Stimulated activated CD4-positive, alpha-beta T cell treated with anti-CD3 and anti-CD28 coated beads, Interleukin-1b, Interleukin-23, amount 100 ng/mL, for 48 hours (primary cell): Measurements from ENCODE around the gene ARHGAP23.
A peak's percentile ranks its signal among the peaks of the same experiment; 100 is the strongest.
"Not testable (repeated sequence)": the region's sequence is repeated elsewhere in the genome, so short reads cannot be mapped to it uniquely, and the experiment has no call there.

Experiments used
- DNase-seq: peaks from one replicate; pipeline ENCODE4 v3.0.0-alpha.2; 2020

ARHGAP23 gene

DNA sequence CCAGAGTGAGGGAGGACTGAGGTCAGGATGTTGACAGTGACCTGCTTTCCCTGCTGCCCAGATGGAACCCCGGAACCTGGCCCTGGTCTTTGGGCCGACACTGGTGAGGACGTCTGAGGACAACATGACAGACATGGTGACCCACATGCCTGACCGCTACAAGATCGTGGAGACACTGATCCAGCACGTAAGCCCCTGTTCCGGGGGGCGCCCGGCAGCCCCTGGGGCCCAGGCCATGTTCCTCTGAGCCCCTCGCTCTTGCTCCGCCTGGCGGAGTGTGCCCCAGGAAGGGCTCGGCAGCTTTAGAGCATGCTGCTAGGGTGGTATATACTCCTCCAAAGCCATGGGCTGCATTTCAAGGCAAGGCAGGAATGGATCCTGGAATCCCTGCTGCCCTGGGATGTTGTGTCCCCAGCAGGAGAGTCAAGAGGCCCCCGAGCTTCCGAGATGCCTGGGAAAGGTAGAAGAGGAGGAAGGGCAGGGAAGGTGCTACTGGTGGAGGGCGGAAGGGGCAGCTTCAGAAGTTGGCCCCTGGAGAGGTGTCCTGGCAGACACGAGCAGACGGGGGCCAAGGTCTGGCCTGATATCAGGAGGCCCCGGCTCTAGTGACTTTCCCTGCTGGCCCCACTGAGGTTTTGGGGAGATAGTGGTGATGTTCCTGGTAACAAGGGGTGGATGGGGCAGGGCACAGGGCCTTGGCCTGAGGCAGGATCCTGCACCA lies 63.2 kb downstream of the ARHGAP23 start:
- not testable (repeated sequence) for DNase-seq

DNA sequence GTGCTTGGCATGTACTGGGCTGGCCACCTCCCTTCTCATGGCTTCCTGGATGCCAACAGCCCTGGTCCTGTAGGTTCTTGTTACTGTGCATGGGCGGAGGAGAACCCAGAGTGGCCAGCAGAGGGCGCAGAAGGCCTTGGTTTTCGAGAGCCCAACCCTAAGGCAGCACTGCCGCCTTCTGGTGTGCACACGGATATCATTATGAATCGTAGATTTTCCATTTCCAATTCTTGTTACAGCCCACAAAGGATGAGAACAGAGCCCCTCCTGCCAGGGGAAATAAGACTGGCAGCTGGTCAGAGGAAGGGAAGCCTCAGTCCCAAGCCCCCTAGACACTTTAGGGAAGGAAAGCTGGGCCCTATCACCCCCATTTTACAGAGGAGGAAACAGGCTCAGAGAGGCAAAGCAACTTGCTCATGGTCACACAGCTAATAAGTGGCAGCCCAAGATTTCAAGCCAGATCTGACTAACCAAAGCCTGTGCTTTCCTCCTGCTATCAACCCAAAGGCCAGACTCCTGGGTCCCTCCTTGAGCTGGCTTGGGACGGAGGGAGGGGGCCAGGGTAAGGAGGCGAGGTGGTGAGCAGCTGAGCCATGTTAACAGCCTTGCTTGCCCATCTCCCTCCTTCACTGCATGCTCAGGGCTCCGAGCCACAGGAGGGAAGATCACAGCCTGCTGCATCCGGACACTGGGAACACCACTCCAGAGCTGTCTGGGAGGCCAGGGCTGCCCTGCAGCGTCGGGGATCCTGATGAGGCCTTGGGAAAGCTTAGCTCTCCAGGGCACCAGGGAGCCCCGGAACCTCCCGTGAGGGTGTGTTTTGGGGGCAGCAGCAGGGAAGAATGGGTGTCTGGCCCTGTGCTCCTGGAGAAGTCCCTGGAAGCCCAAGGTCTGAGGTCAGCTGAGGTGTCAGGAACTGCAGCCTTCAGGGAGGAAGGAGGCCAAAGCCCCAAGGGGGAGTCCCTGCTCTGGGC lies 64.1 kb downstream of the ARHGAP23 start:
- DNase-seq: peak; percentile 92

GRCh38 chr17:38494152-38494551 lies 65.9 kb downstream of the ARHGAP23 start:
- DNase-seq: not testable (repeated sequence)

- not testable (repeated sequence) for DNase-seq
Measured at GRCh38 chr17:38497656-38498055, 69.4 kb downstream of the ARHGAP23 start.

- no peak for DNase-seq
Measured at GRCh38 chr17:38498353-38498752, 70.1 kb downstream of the ARHGAP23 start.

DNA sequence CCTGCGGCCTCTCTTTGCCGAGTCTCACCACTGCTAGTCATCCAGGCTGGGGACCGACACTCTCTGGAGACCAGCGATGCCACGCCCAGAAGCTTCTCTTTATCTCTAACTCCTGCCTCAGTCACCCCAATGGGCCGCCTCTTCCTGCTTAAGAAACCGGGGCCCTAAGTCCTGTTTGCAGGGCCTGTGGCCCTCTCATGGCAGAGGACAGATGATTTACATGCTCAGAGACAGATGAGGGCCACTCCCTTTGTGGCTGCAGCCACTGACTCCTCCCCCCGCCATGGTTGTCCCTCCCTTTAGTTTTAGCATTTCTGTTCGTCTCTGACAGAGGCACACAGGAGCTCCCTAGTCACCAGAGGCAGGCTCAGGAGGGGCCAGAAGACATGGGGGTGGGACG lies 71.0 kb downstream of the ARHGAP23 start:
- not testable (repeated sequence) for DNase-seq

GRCh38 chr17:38501718-38502117 lies 73.5 kb downstream of the ARHGAP23 start:
- DNase-seq: not testable (repeated sequence)

DNA sequence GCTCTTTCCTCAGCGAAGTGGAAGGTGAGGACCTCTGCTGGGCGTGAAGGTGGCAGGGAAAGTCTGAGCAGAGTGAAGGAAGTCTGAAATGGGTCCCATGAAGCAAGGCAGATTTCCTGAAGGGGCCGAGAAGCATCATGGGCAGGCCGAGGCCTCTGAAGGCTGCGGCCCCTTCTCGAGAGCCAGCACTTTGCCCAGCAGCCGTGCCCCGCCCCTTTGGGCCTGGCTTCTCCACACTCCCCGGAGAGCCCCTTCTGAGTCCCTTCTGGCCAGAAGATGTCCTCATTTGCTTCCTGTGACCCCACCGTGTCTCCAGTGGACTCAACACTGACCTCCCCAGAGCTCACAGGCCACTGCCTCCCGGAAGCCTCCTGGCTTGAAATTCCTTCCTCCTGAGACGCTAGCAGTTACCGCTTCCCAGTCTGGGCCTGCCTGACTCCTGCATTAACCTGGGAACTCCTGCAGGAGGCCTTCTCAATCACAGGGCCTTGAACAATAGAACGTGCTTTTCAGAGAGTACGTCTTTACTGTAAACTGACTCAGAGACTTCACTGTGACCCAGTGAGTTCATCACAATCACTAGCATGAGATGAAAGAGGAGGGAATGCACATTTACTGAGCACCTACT lies 75.1 kb downstream of the ARHGAP23 start:
- DNase-seq: not testable (repeated sequence)

GRCh38 chr17:38504216-38504615 lies 76.0 kb downstream of the ARHGAP23 start:
- no peak for DNase-seq

- no peak for DNase-seq
Measured at GRCh38 chr17:38507436-38507835, 79.2 kb downstream of the ARHGAP23 start.

DNA sequence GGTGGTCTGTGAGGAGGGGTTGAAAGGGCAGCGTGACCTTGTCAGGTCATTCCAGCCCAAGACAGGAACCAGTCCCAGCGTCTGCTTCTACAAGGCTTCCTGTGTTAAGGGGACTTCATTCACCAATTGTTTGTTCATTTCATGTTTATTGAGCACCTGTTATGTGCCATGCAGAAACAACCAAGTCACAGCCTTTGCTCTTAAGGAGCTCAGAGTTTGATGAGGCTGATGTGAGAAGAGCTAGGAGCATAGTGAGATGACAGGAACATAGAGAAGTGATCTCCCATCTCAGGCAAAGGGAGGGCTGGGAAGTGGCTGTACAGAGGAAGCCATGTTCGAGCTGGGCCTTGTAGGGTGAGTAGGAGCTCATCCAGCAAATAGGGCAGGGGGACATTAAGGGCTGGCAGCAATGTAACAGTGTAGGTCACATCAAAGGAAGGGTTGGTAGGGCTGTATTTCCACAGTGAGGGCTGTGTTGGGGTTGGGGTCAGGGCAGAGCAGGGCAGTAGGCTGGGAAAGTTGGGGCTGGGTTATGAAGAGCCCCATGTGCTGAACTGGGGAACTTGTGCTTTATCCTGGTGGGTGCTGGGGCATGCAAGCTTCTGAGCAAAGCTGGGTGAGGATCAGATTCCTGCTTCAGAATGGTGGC lies 79.8 kb downstream of the ARHGAP23 start:
- no peak for DNase-seq

DNA sequence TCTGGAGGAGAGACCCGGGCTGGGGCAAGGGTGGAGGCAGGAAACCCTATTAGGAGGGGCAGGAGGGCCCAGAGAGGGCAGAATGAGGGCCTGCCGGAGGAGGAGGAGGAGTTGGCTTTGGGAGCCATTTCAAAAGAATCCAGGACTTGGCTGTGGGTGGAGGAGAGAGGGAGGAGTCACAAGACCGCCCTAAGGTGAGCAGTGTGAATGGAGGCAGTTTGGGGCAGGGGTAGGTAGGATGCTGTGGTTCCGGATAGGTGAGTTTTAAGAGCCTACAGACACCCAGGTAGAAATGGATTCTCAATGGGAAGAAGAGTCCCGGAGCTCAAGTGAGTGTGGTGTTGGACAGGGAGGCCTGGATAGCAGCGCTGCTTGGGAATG lies 80.3 kb downstream of the ARHGAP23 start:
- DNase-seq: no peak

DNA sequence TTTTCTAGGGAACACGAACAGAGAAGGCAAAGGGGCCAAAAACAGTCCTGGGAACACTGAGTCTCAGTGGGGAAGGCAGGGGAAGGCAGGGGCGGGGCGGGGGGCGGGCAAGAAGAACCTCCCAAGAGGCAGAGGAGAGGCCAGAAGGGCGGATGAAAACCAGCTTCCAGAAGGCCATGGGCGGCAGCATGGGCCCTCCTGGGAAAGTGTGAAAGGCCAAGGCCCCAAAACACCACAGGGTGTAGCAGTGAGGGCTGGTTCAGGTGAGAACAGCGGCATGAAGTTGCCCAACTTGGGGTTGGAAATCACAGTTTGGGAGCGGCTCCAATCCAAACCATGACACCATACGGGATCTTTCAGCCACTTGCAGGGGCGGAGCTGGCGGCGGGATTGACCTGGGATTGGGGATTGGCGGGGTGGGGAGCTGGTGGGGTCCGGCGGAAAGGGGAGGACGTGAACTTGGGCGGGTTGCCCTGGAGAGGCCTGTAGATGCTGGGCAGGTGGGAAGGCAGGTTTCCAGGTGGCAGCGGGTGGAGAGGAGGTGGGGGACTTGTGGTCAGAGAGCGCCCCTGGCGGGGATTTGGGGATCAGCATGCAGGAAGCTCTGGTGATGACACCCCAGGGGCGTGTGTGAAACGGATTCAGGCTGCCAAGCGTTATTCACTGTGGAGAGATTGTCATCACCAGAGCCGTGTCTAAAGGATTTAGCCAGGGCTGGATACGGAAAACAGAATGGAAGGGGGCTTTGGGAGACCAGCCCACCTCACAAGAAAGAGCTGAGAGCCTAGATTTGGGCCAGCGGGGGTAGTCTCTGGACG lies 80.9 kb downstream of the ARHGAP23 start:
- DNase-seq: peak; percentile 84

GRCh38 chr17:38509772-38510420 lies 81.6 kb downstream of the ARHGAP23 start:
- DNase-seq: no peak

DNA sequence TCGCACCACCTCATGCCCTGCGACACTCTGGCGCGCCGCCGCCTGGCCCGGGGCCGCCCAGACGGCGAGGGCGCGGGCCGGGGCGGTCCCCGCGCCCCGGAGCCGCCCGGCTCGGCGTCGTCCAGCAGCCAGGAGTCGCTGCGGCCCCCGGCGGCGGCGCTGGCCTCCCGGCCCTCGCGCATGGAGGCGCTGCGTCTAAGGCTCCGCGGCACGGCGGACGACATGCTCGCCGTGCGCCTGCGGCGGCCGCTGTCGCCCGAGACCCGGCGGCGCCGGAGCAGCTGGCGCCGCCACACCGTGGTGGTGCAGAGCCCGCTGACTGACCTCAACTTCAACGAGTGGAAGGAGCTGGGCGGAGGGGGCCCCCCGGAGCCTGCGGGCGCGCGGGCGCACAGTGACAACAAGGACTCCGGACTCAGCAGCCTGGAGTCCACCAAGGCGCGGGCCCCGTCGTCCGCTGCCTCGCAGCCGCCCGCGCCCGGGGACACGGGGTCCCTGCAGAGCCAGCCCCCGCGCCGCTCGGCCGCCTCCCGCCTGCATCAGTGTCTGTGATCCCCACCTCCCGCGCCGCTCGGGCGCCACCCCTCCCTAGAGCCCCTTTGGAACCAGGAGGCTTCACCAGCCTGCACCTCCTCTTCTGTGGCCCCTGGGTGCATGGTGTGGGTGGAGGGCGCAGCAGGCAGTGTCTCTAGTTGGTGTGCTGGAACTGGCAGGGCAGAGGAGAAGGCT lies 82.3 kb downstream of the ARHGAP23 start:
- DNase-seq: no peak

GRCh38 chr17:38511150-38512108 lies 83.2 kb downstream of the ARHGAP23 start:
- DNase-seq: no peak

DNA sequence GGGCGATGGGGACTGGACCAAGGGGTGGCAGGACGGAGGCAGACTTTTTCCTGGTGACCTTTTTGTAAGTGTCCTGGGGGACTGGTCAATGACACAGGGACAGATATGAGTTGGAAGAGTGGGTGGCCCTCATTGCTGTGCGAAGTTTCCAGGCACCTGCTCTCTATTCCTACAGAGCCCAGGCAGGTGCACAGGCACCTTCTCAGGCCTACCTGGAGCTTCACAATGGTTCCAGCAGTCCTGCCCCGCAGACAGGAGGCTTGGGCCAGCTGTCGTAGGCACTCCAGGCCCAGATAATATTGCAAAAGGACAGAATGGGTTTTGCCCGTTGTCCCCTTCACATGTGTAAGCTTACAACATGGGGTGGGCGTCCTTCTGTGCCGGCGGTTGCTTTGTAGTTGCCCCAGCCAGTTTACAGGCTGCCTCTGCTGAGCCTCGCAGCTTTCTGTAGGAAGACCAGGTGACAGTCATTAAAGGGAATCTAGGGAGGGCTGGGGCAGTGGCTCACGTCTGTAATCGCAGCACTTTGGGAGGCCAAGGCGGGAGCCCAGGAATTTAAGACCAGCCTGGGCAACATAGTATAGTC lies 84.3 kb downstream of the ARHGAP23 start:
- DNase-seq: no peak

DNA sequence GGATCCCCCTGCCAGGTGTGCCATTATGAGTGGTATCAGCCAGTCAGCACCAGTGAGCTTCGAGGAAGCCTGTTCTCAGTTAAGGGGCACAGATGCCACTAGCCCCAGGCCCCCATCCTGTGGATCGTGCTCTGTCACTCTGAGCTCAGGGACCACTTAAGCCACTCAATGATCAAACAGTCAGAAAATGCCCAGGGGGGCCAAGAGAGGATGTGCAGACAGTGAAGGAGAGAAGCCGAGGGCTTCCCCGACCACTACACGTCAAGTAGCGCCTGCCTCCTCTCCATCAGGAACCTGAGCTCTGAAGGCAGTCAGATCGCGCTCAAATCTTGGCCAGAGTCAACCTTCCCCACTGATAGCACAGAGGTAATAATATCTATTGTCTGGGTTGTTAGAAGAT lies 98.3 kb downstream of the ARHGAP23 start:
- DNase-seq: not testable (repeated sequence)

GRCh38 chr17:38528141-38528540 lies 99.9 kb downstream of the ARHGAP23 start:
- not testable (repeated sequence) for DNase-seq
